Loucy (cell line): ENCODE results near the gene CDR2.

Experiments used
- EZH2phosphoT487 ChIP-seq: fragments of 200-600 bp; IDR thresholded peaks from 2 replicates; pipeline ENCODE4 v1.6.1; 2018; ENCODE audit warnings: antibody characterized with exemption, mild to moderate bottlenecking, moderate library complexity, borderline replicate concordance
- TF ChIP-seq, protein P1 (sequence below): fragments of 200-600 bp; sonication (generic); conservative IDR thresholded peaks from 2 replicates; pipeline ENCODE4 v1.5.1; 2014; ENCODE audit warnings: mild to moderate bottlenecking, antibody characterized with exemption, low read length

GRCh38 chr16:22352140-22352539 is 22.3 kb downstream of the CDR2 start:
- TF ChIP-seq, protein P1, sequence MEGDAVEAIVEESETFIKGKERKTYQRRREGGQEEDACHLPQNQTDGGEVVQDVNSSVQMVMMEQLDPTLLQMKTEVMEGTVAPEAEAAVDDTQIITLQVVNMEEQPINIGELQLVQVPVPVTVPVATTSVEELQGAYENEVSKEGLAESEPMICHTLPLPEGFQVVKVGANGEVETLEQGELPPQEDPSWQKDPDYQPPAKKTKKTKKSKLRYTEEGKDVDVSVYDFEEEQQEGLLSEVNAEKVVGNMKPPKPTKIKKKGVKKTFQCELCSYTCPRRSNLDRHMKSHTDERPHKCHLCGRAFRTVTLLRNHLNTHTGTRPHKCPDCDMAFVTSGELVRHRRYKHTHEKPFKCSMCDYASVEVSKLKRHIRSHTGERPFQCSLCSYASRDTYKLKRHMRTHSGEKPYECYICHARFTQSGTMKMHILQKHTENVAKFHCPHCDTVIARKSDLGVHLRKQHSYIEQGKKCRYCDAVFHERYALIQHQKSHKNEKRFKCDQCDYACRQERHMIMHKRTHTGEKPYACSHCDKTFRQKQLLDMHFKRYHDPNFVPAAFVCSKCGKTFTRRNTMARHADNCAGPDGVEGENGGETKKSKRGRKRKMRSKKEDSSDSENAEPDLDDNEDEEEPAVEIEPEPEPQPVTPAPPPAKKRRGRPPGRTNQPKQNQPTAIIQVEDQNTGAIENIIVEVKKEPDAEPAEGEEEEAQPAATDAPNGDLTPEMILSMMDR: no peak
- no peak for TF ChIP-seq EZH2phosphoT487
